Lung (tissue), 12 donors: ENCODE results near the gene FOXE3. TPM values are rescaled to one million over a fixed set of nuclear protein-coding genes. Genes with fewer than 3 reads are reported as not detected.

ENCODE experiments used
- ATAC-seq: fragments of 200-7000 bp; cut with Tn5 transposase; one replicate; pipeline ENCODE4 v1.9.1; 2020; ENCODE audit warnings: moderate number of reproducible peaks; ENCODE audit not compliant: insufficient read depth, low FRiP score
- DNase-seq, 3 donors: peaks; one replicate each; pipeline ENCODE4 v3.0.0-alpha.2; 2013 to 2017
- H3K27ac ChIP-seq, 2 donors: one replicate each; pipeline ENCODE4 v1.5.1; 2013; ENCODE audit warnings: mild to moderate bottlenecking in 2 of 2, moderate library complexity in 2 of 2, control low read depth in 1 of 2, inconsistent platforms in 1 of 2, low read depth in 1 of 2, low read length in 1 of 2
- H3K27me3 ChIP-seq, 3 donors: one replicate each; pipeline ENCODE4 v1.5.1; 2013; ENCODE audit warnings: low read length in 2 of 3; ENCODE audit not compliant: control insufficient read depth in 3 of 3, insufficient read depth in 3 of 3
- H3K36me3 ChIP-seq, 4 donors: one replicate each; pipeline ENCODE4 v1.5.1; 2013; ENCODE audit warnings: low read length in 4 of 4, mild to moderate bottlenecking in 1 of 4, moderate library complexity in 1 of 4; ENCODE audit not compliant: control insufficient read depth in 4 of 4, insufficient read depth in 4 of 4
- H3K4me1 ChIP-seq, 5 donors: one replicate each; pipeline ENCODE4 v1.5.1; 2013; ENCODE audit warnings: low read length in 5 of 5, mild to moderate bottlenecking in 2 of 5, moderate library complexity in 1 of 5; ENCODE audit not compliant: control insufficient read depth in 5 of 5, insufficient read depth in 5 of 5
- H3K4me3 ChIP-seq: one replicate; pipeline ENCODE4 v1.5.1; 2013; ENCODE audit warnings: mild to moderate bottlenecking, control low read depth, moderate library complexity
- H3K9ac ChIP-seq, 2 donors: one replicate each; pipeline ENCODE4 v1.5.1; 2013; ENCODE audit warnings: low read length in 2 of 2, control low read depth in 1 of 2; ENCODE audit not compliant: insufficient read depth in 1 of 2
- H3K9me3 ChIP-seq, 4 donors: one replicate each; pipeline ENCODE4 v1.5.1; 2013; ENCODE audit warnings: low read length in 3 of 4, mild to moderate bottlenecking in 1 of 4, moderate library complexity in 1 of 4; ENCODE audit not compliant: control insufficient read depth in 4 of 4, insufficient read depth in 3 of 4
- CTCF ChIP-seq: IDR thresholded peaks from 2 replicates; pipeline ENCODE4 v1.5.1; 2012; ENCODE audit warnings: mild to moderate bottlenecking; ENCODE audit errors: control extremely low read depth, extremely low read depth
- WGBS, 2 donors: extraction: QIAGEN DNeasy Blood & Tissue Kit; methylation state at CpG; one replicate each; pipeline ENCODE4 v1.1.7; 2013; 5-methylcytosine and 5-hydroxymethylcytosine counted together
- polyA plus RNA-seq, 2 donors: library from polyadenylated mRNA; stranded (reverse); fragments of 200-250 nt; gene quantifications; one replicate each; pipeline ENCODE4 v1.2.1, GENCODE V29; 2013
- total RNA-seq, 2 donors: library from RNA; depleted of rRNA in 1 of 2; stranded (reverse); fragments of >200 nt in 1 of 2; gene quantifications; one replicate each; pipeline ENCODE4 v1.2.1, GENCODE V29; 2014 to 2021
- donor health status: control.
- donor health status: control.
- donor health status: Bipolar disorder and iron deficiency.
- donor health status: healthy.
- donor health status: DM: yes; HTN: yes; CAD: no.

The FOXE3 gene
- total and polyA plus RNA-seq, 4 donors: 0.01 TPM; not detected in 3

GRCh38 chr1:47433037-47433421 is 16.9 kb downstream of the FOXE3 start:
- ATAC-seq (no peak), DNase-seq (no peak)
- H3K9me3 ChIP-seq: peaks cover 0 to 2% (median 0%) of the 10 kb centered on the region in 4 donors
- no peak overlapping the region for H3K27ac ChIP-seq
- no peak overlapping the region for H3K4me3 ChIP-seq
- peaks cover 0 to 40% (median 9%) of the 10 kb centered on the region in 5 donors for H3K4me1 ChIP-seq
- WGBS, 2 donors: 27 to 54% methylated on average over 17 of the region's 17 CpGs
- H3K27me3 ChIP-seq: peaks cover 0 to 49% (median 39%) of the 10 kb centered on the region in 3 donors
- no peak overlapping the region for H3K9ac ChIP-seq
- no peak for TF ChIP-seq CTCF
- no peaks in the 10 kb centered on the region for H3K36me3 ChIP-seq

GRCh38 chr1:47433477-47434050 is 17.5 kb downstream of the FOXE3 start:
- no peak overlapping the region for H3K9ac ChIP-seq
- ATAC-seq (no peak), DNase-seq (no peak)
- H3K27me3 ChIP-seq: peaks cover 0 to 51% (median 41%) of the 10 kb centered on the region in 3 donors
- H3K36me3 ChIP-seq: no peaks in the 10 kb centered on the region
- TF ChIP-seq CTCF: no peak
- H3K9me3 ChIP-seq: peaks cover 0 to 2% (median 0%) of the 10 kb centered on the region in 4 donors
- H3K4me1 ChIP-seq: peaks cover 0 to 40% (median 9%) of the 10 kb centered on the region in 5 donors
- H3K27ac ChIP-seq: no peak overlapping the region
- H3K4me3 ChIP-seq: no peak overlapping the region
- whole genome bisulfite sequencing, 2 donors: 21 to 37% methylated on average over 30 of the region's 30 CpGs

- Histone ChIP-seq H3K9me3 (peaks cover 0 to 2% (median 0%) of the 10 kb centered on the region in 4 donors), H3K27me3 (peaks cover 0 to 51% (median 41%) of the 10 kb centered on the region in 3 donors), H3K27ac (no peak overlapping the region), H3K36me3 (no peaks in the 10 kb centered on the region), H3K9ac (no peak overlapping the region), H3K4me3 (no peak overlapping the region), H3K4me1 (peaks cover 0 to 40% (median 9%) of the 10 kb centered on the region in 5 donors)
- 8 to 17% methylated on average over 51 of the region's 51 CpGs for WGBS, 2 donors
- ATAC-seq (no peak), DNase-seq (peak; percentile 81 to 92 (median 86))
- TF ChIP-seq CTCF: no peak
These were observed 18.2 kb downstream of the FOXE3 start for GRCh38 chr1:47434051-47434842.
